ENCODE measurements around the gene CNTNAP2. TPM values are rescaled to one million over a fixed set of nuclear protein-coding genes. Genes with fewer than 3 reads are reported as not detected.

CNTNAP2 gene
- total and polyA plus RNA-seq, 9 of the 15 experiments (the other 6 are each of a cell fraction or from before 2014, with no cell fraction given) = 0.04 to 0.62 (median 0.09) TPM; not detected in 4

- DNase-seq (ENCODE audit: extremely low read depth in 1 of 4, low spot score in 3 of 4) (no peak), ATAC-seq (no peak), FAIRE-seq (no peak)
- Histone ChIP-seq H3K9ac (ENCODE audit: insufficient read depth in 1 of 2, low read depth in 2 of 2, low read length in 2 of 2) (no peak overlapping the region), H3K79me2 (ENCODE audit: control insufficient read depth, insufficient read depth, low read length) (no peaks in the 10 kb centered on the region), H3K27ac (ENCODE audit: extremely low read depth, low read depth, low read length) (no peak overlapping the region), H3K4me3 (no peak overlapping the region), H3K4me1 (replicated peaks in 1 of 2; ENCODE audit: control insufficient read depth in 2 of 2, insufficient read depth in 2 of 2, low read length in 2 of 2) (no peaks in the 10 kb centered on the region), H2AFZ (ENCODE audit: low read depth, low read length) (no peak overlapping the region), H4K20me1 (replicated peaks; ENCODE audit: control insufficient read depth, insufficient read depth, low read length) (no peaks in the 10 kb centered on the region), H3K36me3 (ENCODE audit: control insufficient read depth, insufficient read depth, low read length) (no peaks in the 10 kb centered on the region), H3K4me2 (ENCODE audit: insufficient read depth, low read length) (no peak overlapping the region), H3K9me1 (ENCODE audit: control insufficient read depth, insufficient read depth, low read length) (no peaks in the 10 kb centered on the region), H3K27me3 (ENCODE audit: control insufficient read depth in 2 of 2, insufficient read depth in 2 of 2, low read length in 2 of 2) (no peaks in the 10 kb centered on the region), H3K9me3 (replicated peaks; ENCODE audit: control insufficient read depth, insufficient read depth, low read depth, low read length) (no peaks in the 10 kb centered on the region)
- TF ChIP-seq TRIM28 (IDR thresholded peaks at IDR 0.05) = no peak
- TF ChIP-seq CEBPB (tag; IDR thresholded peaks at IDR 0.05) = 0 out of 2 replicates have a peak, but pooled peaks have one; percentile 16
- TF ChIP-seq CEBPG (CRISPR knock-in tag; IDR thresholded peaks at IDR 0.05) = no peak
- TF ChIP-seq CEBPG (tag; conservative IDR thresholded peaks at IDR 0.05 in 1 of 2, IDR thresholded peaks at IDR 0.05 in 1 of 2) = peak in 1 of 2 experiments; percentile 60; a peak in 1 of 4 replicates
- TF ChIP-seq NEUROD1 (IDR thresholded peaks at IDR 0.05; ENCODE audit: borderline replicate concordance, low read depth, low read length, partially characterized antibody) = no peak
- no peak for TF ChIP-seq KAT7 (CRISPR knock-in tag; IDR thresholded peaks at IDR 0.05; ENCODE audit: borderline replicate concordance)
- no peak for TF ChIP-seq ZNF124 (CRISPR knock-in tag; IDR thresholded peaks at IDR 0.05)
- TF ChIP-seq SMARCA5 (IDR thresholded peaks at IDR 0.05) = no peak
- in situ Hi-C loops (cut with MboI) (no loop called here), intact Hi-C loops (cut with micrococcal nuclease) (no loop called here)
- WGBS (ENCODE audit: insufficient coverage, low coverage, missing lambda C conversion rate) = 4% methylated on average over 3 of the region's 3 CpGs
- no TSS peak for BruUV-seq (replicated peaks)
- CTCF ChIA-PET (ENCODE audit: low intra/inter-chr PET ratio) = no interaction called here
- POLR2A ChIA-PET = no interaction called here
These were observed 285.3 kb downstream of the CNTNAP2 start for GRCh38 chr7:146401939-146402338.

GRCh38 chr7:146405737-146406136, 289.1 kb downstream of the CNTNAP2 start:
- DNase-seq (ENCODE audit: extremely low read depth in 1 of 4, low spot score in 3 of 4) (no peak), ATAC-seq (no peak), FAIRE-seq (no peak)
- Histone ChIP-seq H3K9me1 (ENCODE audit: control insufficient read depth, insufficient read depth, low read length) (no peaks in the 10 kb centered on the region), H3K36me3 (ENCODE audit: control insufficient read depth, insufficient read depth, low read length) (no peaks in the 10 kb centered on the region), H3K9me3 (replicated peaks; ENCODE audit: control insufficient read depth, insufficient read depth, low read depth, low read length) (no peaks in the 10 kb centered on the region), H3K79me2 (ENCODE audit: control insufficient read depth, insufficient read depth, low read length) (no peaks in the 10 kb centered on the region), H3K4me3 (no peak overlapping the region), H4K20me1 (replicated peaks; ENCODE audit: control insufficient read depth, insufficient read depth, low read length) (no peaks in the 10 kb centered on the region), H2AFZ (ENCODE audit: low read depth, low read length) (no peak overlapping the region), H3K9ac (ENCODE audit: insufficient read depth in 1 of 2, low read depth in 2 of 2, low read length in 2 of 2) (no peak overlapping the region), H3K27ac (ENCODE audit: extremely low read depth, low read depth, low read length) (no peak overlapping the region), H3K4me1 (replicated peaks in 1 of 2; ENCODE audit: control insufficient read depth in 2 of 2, insufficient read depth in 2 of 2, low read length in 2 of 2) (no peaks in the 10 kb centered on the region), H3K27me3 (ENCODE audit: control insufficient read depth in 2 of 2, insufficient read depth in 2 of 2, low read length in 2 of 2) (no peaks in the 10 kb centered on the region), H3K4me2 (ENCODE audit: insufficient read depth, low read length) (no peak overlapping the region)
- BruUV-seq (replicated peaks) = no TSS peak
- ChIA-PET POLR2A (no interaction called here), CTCF (ENCODE audit: low intra/inter-chr PET ratio) (no interaction called here)
- TF ChIP-seq ZNF57 (CRISPR knock-in tag; IDR thresholded peaks at IDR 0.05) (no peak), STAT5B (CRISPR knock-in tag; IDR thresholded peaks at IDR 0.05) (no peak), ZNF79 (CRISPR knock-in tag; IDR thresholded peaks at IDR 0.05; ENCODE audit: low read depth) (no peak), ZNF561 (CRISPR knock-in tag; conservative IDR thresholded peaks at IDR 0.05) (no peak), PHF8 (IDR thresholded peaks at IDR 0.05; ENCODE audit: borderline replicate concordance, low read length) (no peak), NEUROD1 (IDR thresholded peaks at IDR 0.05; ENCODE audit: borderline replicate concordance, low read depth, low read length, partially characterized antibody) (no peak), CBX1 (IDR thresholded peaks at IDR 0.05; ENCODE audit: low read depth) (no peak), ZNF253 (CRISPR knock-in tag; conservative IDR thresholded peaks at IDR 0.05) (no peak), ETV6 (IDR thresholded peaks at IDR 0.05; ENCODE audit: borderline replicate concordance in 1 of 2, low read depth in 2 of 2, low read length in 1 of 2) (no peak), ETV6 (CRISPR knock-in tag; IDR thresholded peaks at IDR 0.05; ENCODE audit: borderline replicate concordance) (no peak), ZNF696 (CRISPR knock-in tag; conservative IDR thresholded peaks at IDR 0.05) (no peak)
- in situ Hi-C loops (cut with MboI) (no loop called here), intact Hi-C loops (cut with micrococcal nuclease) (no loop called here)
- 0% methylated on average over 1 of the region's 1 CpG for WGBS (ENCODE audit: insufficient coverage, low coverage, missing lambda C conversion rate)
